Endothelial cell of umbilical vein (primary cell): ENCODE results near the gene ZNF580. TPM values are rescaled to one million over a fixed set of nuclear protein-coding genes. Genes with fewer than 3 reads are reported as not detected.

Experiments
- BruUV-seq: library from RNA; stranded (reverse); fragments of 400-500 nt; replicated peaks from 2 replicates; lab custom pipeline; 2021; lab: Mats Ljungman, UMichigan
- CTCF ChIA-PET: fragments of 300-600, 350-600 bp; sonication (Branson Sonifier 250); formaldehyde crosslinking; loops from one replicate; lab custom pipeline; 2021; ENCODE audit warnings: antibody characterized with exemption, inconsistent platforms; lab: Charles Lee
- POLR2A ChIA-PET: fragments of 300-600, 350-600 bp; sonication (Branson Sonifier 250); formaldehyde crosslinking; loops from one replicate; lab custom pipeline; 2021; ENCODE audit warnings: antibody characterized with exemption, inconsistent platforms; lab: Charles Lee
- DNase-seq: peaks from one replicate; pipeline ENCODE4 v3.0.0-alpha.2; 2011; ENCODE audit warnings: low read depth, low spot score
- FAIRE-seq: peaks from 2 replicates; lab custom pipeline; 2011; peaks lifted over from hg19 to GRCh38; lab: Jason Lieb, UNC
- H2AFZ ChIP-seq: 2 replicates; pipeline ENCODE4 v1.6.0; 2012; ENCODE audit warnings: low read depth, low read length, control low read depth, inconsistent platforms
- H3K27ac ChIP-seq: 2 replicates; pipeline ENCODE4 v1.5.1; 2011; ENCODE audit warnings: low read depth, mild to moderate bottlenecking, control low read depth, low read length, moderate library complexity; ENCODE audit not compliant: insufficient read depth
- H3K27me3 ChIP-seq, 2 experiments: 2 replicates each; pipeline versions ENCODE4 v1.6.0 to v1.6.1; 2011; ENCODE audit warnings: low read length in 2 of 2, mixed read lengths in 1 of 2; ENCODE audit not compliant: control insufficient read depth in 2 of 2, insufficient read depth in 2 of 2
- H3K36me3 ChIP-seq, 2 experiments: 2 replicates in 1 of 2; 3 replicates in 1 of 2; pipeline ENCODE4 v1.5.1; 2011; ENCODE audit warnings: low read length in 2 of 2, mild to moderate bottlenecking in 1 of 2, moderate library complexity in 1 of 2; ENCODE audit not compliant: control insufficient read depth in 2 of 2, insufficient read depth in 2 of 2; ENCODE audit errors: extremely low read depth in 1 of 2
- H3K4me1 ChIP-seq: 3 replicates; pipeline ENCODE4 v1.5.1; 2011; ENCODE audit warnings: mild to moderate bottlenecking, low read length; ENCODE audit not compliant: control insufficient read depth, insufficient read depth; ENCODE audit errors: extremely low read depth
- H3K4me2 ChIP-seq: 2 replicates; pipeline ENCODE4 v1.6.1; 2011; ENCODE audit warnings: low read length, control low read depth, mixed read lengths; ENCODE audit not compliant: insufficient read depth
- H3K4me3 ChIP-seq, 3 experiments: fragments of 200-600 bp in 1 of 3; sonication (generic), shearing (Covaris generic) in 1 of 3; replicated peaks in 1 of 3; 2 replicates each; pipeline ENCODE4 v1.5.1; 2011 to 2016; ENCODE audit warnings: control low read depth in 3 of 3, low read length in 3 of 3, mild to moderate bottlenecking in 2 of 3, inconsistent platforms in 1 of 3, low read depth in 1 of 3, moderate library complexity in 1 of 3; ENCODE audit not compliant: insufficient read depth in 1 of 3
- H3K79me2 ChIP-seq: 2 replicates; pipeline ENCODE4 v1.6.0; 2012; ENCODE audit warnings: low read length, inconsistent platforms; ENCODE audit not compliant: control insufficient read depth, insufficient read depth
- H3K9ac ChIP-seq: replicated peaks from 2 replicates; pipeline ENCODE3; 2011; ENCODE audit warnings: low read length, control low read depth; ENCODE audit not compliant: insufficient read depth; ENCODE audit errors: extremely low read depth
- H3K9me1 ChIP-seq: replicated peaks from 3 replicates; pipeline ENCODE4 v1.6.0; 2011; ENCODE audit warnings: mild to moderate bottlenecking, low read length; ENCODE audit not compliant: control insufficient read depth, insufficient read depth; ENCODE audit errors: extremely low read depth
- H3K9me3 ChIP-seq: replicated peaks from 2 replicates; pipeline ENCODE4 v1.5.1; 2012; ENCODE audit warnings: low read length, inconsistent platforms; ENCODE audit not compliant: control insufficient read depth, insufficient read depth
- H4K20me1 ChIP-seq: replicated peaks from 2 replicates; pipeline ENCODE3; 2011; ENCODE audit warnings: mild to moderate bottlenecking, low read length; ENCODE audit not compliant: control insufficient read depth, insufficient read depth; ENCODE audit errors: extremely low read depth
- EZH2 ChIP-seq: IDR thresholded peaks from 2 replicates; pipeline ENCODE4 v1.6.1; 2012; ENCODE audit warnings: borderline replicate concordance, low read depth, mild to moderate bottlenecking, moderate library complexity, low read length, inconsistent platforms; ENCODE audit not compliant: severe bottlenecking
- FOS ChIP-seq: IDR thresholded peaks from 2 replicates; pipeline ENCODE4 v1.6.1; 2011; ENCODE audit warnings: mild to moderate bottlenecking, low read length, moderate library complexity, borderline replicate concordance; ENCODE audit not compliant: insufficient read depth
- GATA2 ChIP-seq: IDR thresholded peaks from 2 replicates; pipeline ENCODE4 v1.7.0; 2011; ENCODE audit warnings: low read depth, mild to moderate bottlenecking, moderate library complexity, mixed read lengths, low read length; ENCODE audit not compliant: insufficient read length, insufficient read depth
- JUN ChIP-seq: IDR thresholded peaks from 2 replicates; pipeline ENCODE4 v1.6.1; 2011; ENCODE audit warnings: borderline replicate concordance, low read depth; ENCODE audit not compliant: insufficient read length, insufficient read depth
- MYC ChIP-seq: IDR thresholded peaks from one replicate; pipeline ENCODE4 v1.6.1; 2011; ENCODE audit warnings: mild to moderate bottlenecking, low read depth, low read length
- POLR2AphosphoS5 ChIP-seq: IDR thresholded peaks from 2 replicates; pipeline ENCODE4 v1.6.1; 2012; ENCODE audit warnings: low read depth, mild to moderate bottlenecking, control low read depth, low read length, moderate library complexity; ENCODE audit not compliant: insufficient read depth
- dilution Hi-C: fragments of 300-500 bp; cut with MboI; formaldehyde crosslinking; loops from one replicate; pipeline ENCODE4 v1.15.0; 2019; ENCODE audit warnings: low sequenced_read_pairs; ENCODE audit not compliant: extremely low pct_ligation_motif_present
- intact Hi-C: fragments of 100-400 bp; cut with micrococcal nuclease; formaldehyde crosslinking; loops from one replicate; pipeline ENCODE4 v1.10.0; 2022
- polyA plus RNA-seq, 4 experiments: library from polyadenylated mRNA; depleted of rRNA in 3 of 4; stranded (reverse) in 3 of 4; unstranded in 1 of 4; fragments of >200 nt; gene quantifications; 2 replicates each; pipeline versions ENCODE4 v1.2.1 to v1.2.3, GENCODE V29; 2011 to 2012; ENCODE audit warnings: missing spikeins in 1 of 4
- total RNA-seq: library from RNA; stranded (reverse); gene quantifications from 2 replicates; pipeline ENCODE4 v1.2.3, GENCODE V29; 2021
- TF ChIP-seq, protein P1 (sequence below): IDR thresholded peaks from 2 replicates; pipeline ENCODE4 v1.6.1; 2011; ENCODE audit not compliant: insufficient read depth, insufficient read length

ZNF580 gene
- total and polyA plus RNA-seq, 2 donors (not counting 3 experiments of a cell fraction or from before 2014, with no cell fraction given), result 13.7 to 41.1 TPM

DNA sequence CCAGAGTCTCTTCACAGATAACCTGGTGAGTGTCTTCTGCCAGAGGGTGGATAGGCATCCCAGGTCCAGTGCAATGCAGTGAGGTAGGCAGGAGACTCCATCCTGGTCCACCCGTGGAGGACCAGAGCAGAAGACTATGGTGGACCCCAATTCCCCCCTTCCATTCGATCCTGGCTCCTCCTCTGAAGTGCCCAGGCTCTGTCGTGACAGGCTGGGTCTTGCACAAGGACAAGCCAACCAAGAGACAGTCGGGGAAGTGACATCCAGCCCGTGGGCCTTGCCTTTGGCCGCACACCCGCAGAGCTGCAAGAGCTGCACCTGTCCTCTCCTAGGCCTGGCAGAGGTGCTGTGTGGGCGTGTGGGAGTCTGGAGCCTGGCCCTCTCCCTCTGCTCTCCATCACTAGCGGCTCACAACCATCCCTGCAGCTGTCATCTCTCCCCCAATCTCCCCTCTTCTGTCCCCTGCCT is 19.6 kb upstream of the ZNF580 start:
- no peaks in the 10 kb centered on the region for H4K20me1 ChIP-seq
- no peak for DNase-seq
- dilution Hi-C loops, result no loop called here
- no TSS peak for BruUV-seq
- FAIRE-seq, result no peak
- H3K4me1 ChIP-seq, result peaks cover 8% of the 10 kb centered on the region
- H3K27me3 ChIP-seq, result no peaks in the 10 kb centered on the region
- H3K27ac ChIP-seq, result no peak overlapping the region
- peaks cover 0 to 8% of the 10 kb centered on the region in 2 experiments for H3K36me3 ChIP-seq
- intact Hi-C loops, result no loop called here
- H3K79me2 ChIP-seq, result no peaks in the 10 kb centered on the region
- H3K9ac ChIP-seq, result no peak overlapping the region
- H2AFZ ChIP-seq, result no peak overlapping the region
- H3K4me3 ChIP-seq, result no peak overlapping the region
- no peak for TF ChIP-seq GATA2
- TF ChIP-seq EZH2, result no peak
- ChIA-PET CTCF (interaction anchor here (1.2 to 1.4 kb wide), 2 partner anchors 10 to 11 kb away, joined by 3 read pairs; no protein-coding TSS in a partner anchor), POLR2A (no interaction called here)
- H3K9me1 ChIP-seq, result no peaks in the 10 kb centered on the region
- H3K4me2 ChIP-seq, result no peak overlapping the region
- H3K9me3 ChIP-seq, result no peaks in the 10 kb centered on the region

DNA sequence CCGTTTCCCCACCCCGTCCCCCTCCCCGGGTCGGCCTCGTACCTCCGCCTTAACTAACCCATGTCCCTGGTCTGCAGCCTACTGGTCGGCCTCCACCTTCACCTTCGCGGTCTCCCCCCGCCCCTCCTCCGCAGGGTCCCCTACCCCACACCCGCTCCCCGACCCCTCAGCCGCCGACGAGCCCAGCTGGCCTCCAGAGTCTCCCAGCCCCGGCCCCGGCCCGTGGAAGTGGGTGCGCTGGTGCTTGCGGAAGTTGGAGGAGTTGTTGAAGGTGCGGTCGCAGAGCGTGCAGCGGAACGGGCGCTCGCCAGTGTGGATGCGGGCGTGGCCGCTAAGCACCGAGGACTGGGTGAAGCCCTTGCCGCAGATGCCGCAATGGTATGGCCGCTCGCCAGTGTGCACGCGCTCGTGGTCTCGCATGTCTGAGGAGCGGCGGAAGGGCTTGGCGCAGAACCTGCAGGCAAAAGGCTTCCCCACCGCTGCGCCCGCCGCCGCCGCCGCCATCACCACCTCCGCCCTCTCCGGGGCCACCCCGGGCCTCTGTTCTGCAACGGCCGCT is 19.1 kb upstream of the ZNF580 start:
- dilution Hi-C loops, result no loop called here
- Histone ChIP-seq H3K4me3 (no peak overlapping the region), H3K9me3 (no peaks in the 10 kb centered on the region), H3K27me3 (no peaks in the 10 kb centered on the region), H3K79me2 (no peaks in the 10 kb centered on the region), H3K36me3 (peaks cover 0 to 4% of the 10 kb centered on the region in 2 experiments), H2AFZ (no peak overlapping the region), H3K9ac (no peak overlapping the region), H4K20me1 (no peaks in the 10 kb centered on the region), H3K9me1 (no peaks in the 10 kb centered on the region), H3K4me2 (no peak overlapping the region), H3K27ac (no peak overlapping the region), H3K4me1 (peaks cover 8% of the 10 kb centered on the region)
- TF ChIP-seq MYC (no peak), FOS (no peak), GATA2 (no peak), JUN (no peak), POLR2AphosphoS5 (no peak)
- TF ChIP-seq, protein P1, sequence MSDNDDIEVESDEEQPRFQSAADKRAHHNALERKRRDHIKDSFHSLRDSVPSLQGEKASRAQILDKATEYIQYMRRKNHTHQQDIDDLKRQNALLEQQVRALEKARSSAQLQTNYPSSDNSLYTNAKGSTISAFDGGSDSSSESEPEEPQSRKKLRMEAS, result no peak
- POLR2A ChIA-PET, result no interaction called here
- intact Hi-C loops, result no loop called here
- CTCF ChIA-PET, result interaction anchor here (1.4 kb wide), 1 partner anchor 11 kb away, joined by 3 read pairs; no protein-coding TSS in a partner anchor
- no TSS peak for BruUV-seq
- FAIRE-seq, result no peak
- no peak for DNase-seq
